Stimulated activated CD4-positive, alpha-beta T cell treated with anti-CD3 and anti-CD28 coated beads, Interleukin-2, amount 100 ng/mL, for 24 hours (primary cell): ENCODE data around the gene ZMAT2.
"Not testable (repeated sequence)": the region's sequence is repeated elsewhere in the genome, so short reads cannot be mapped to it uniquely, and the experiment has no call there.

Experiments used
- DNase-seq, 2 donors: peaks; one replicate each; pipeline ENCODE4 v3.0.0-alpha.2; 2020

The ZMAT2 gene

GRCh38 chr5:140700177-140701144 is at the start of gene ZMAT2:
Gene ZMAT2, plus strand, starts transcription at chr5:140700447. Its CDS starts 14 bp downstream, at chr5:140700461.
- DNase-seq, result peak; percentile 90 to 93

- DNase-seq, result no peak
These were observed 41.4 kb upstream of the ZMAT2 start for GRCh38 chr5:140658870-140659269.

GRCh38 chr5:140660371-140660770 is 39.9 kb upstream of the ZMAT2 start:
- not testable (repeated sequence) for DNase-seq

- no peak for DNase-seq
These were observed 36.3 kb upstream of the ZMAT2 start for GRCh38 chr5:140664030-140664358.

GRCh38 chr5:140664359-140665119 is 35.7 kb upstream of the ZMAT2 start, which contains the start of gene WDR55:
Gene WDR55, plus strand, starts transcription at chr5:140664904. Its CDS starts 9 bp downstream, at chr5:140664913.
- DNase-seq, result peak; percentile 98

- not testable (repeated sequence) for DNase-seq
These were observed 29.2 kb upstream of the ZMAT2 start for GRCh38 chr5:140671035-140671434.

GRCh38 chr5:140671472-140672125 is 28.6 kb upstream of the ZMAT2 start:
- no peak for DNase-seq

- peak in 1 of 2 donors; percentile 16 for DNase-seq
These were observed 27.6 kb upstream of the ZMAT2 start for GRCh38 chr5:140672455-140673186.

- DNase-seq, result no peak
These were observed 26.9 kb upstream of the ZMAT2 start, which contains the start of gene DND1 for GRCh38 chr5:140673187-140673976. Gene DND1, minus strand, starts transcription at chr5:140673576. Its CDS starts 34 bp downstream, at chr5:140673542.

GRCh38 chr5:140674211-140674610 is 26.0 kb upstream of the ZMAT2 start:
- no peak for DNase-seq

GRCh38 chr5:140674629-140675028 is 25.6 kb upstream of the ZMAT2 start:
- DNase-seq, result no peak

GRCh38 chr5:140677947-140678346 is 22.3 kb upstream of the ZMAT2 start:
- no peak for DNase-seq

- DNase-seq, result no peak
These were observed 21.3 kb upstream of the ZMAT2 start for GRCh38 chr5:140678993-140679392.

- DNase-seq, result no peak
These were observed 9.8 kb upstream of the ZMAT2 start for GRCh38 chr5:140690376-140690932.

GRCh38 chr5:140690941-140691924 is 9.0 kb upstream of the ZMAT2 start, which contains the start of the genes HARS1 and HARS2:
Gene HARS1, minus strand, starts transcription at chr5:140691370. Its CDS starts 66 bp downstream, at chr5:140691304.
Gene HARS2, plus strand, starts transcription at chr5:140691455. Its CDS starts 194 bp downstream, at chr5:140691649.
- peak; percentile 86 to 87 for DNase-seq

GRCh38 chr5:140694276-140694675 is 6.0 kb upstream of the ZMAT2 start:
- DNase-seq, result no peak

- DNase-seq, result no peak
These were observed 3.3 kb upstream of the ZMAT2 start for GRCh38 chr5:140696891-140697492.

GRCh38 chr5:140707812-140708211 is 7.6 kb downstream of the ZMAT2 start:
- DNase-seq, result no peak

- not testable (repeated sequence) for DNase-seq
These were observed 8.5 kb downstream of the ZMAT2 start for GRCh38 chr5:140708787-140709186.
